NCI-H146 treated with DMSO at 0.1 percent for 48 hours (cell line): ENCODE results near the gene APC2.

Source experiments
- DNase-seq: peaks from one replicate; lab custom pipeline; 2025; ENCODE audit not compliant: unreplicated experiment; lab: John Stamatoyannopoulos, UW

The APC2 gene

GRCh38 chr19:1449467-1450442 is at the start of gene APC2:
TSS of gene APC2 (plus strand) at chr19:1450121. CDS start at chr19:1453002, 2,881 bp downstream.
- peak; percentile 66 for DNase-seq

GRCh38 chr19:1400281-1401137 is 49.4 kb upstream of the APC2 start:
- DNase-seq, result no peak

- DNase-seq, result no peak
Observed at GRCh38 chr19:1401138-1401888, 48.6 kb upstream of the APC2 start, which contains the start of gene GAMT. TSS of gene GAMT (minus strand) at chr19:1401542. CDS start at chr19:1401476, 66 bp downstream.

GRCh38 chr19:1401889-1402217 is 48.1 kb upstream of the APC2 start:
- DNase-seq, result no peak

- no peak for DNase-seq
Observed at GRCh38 chr19:1402411-1403070, 47.4 kb upstream of the APC2 start.

GRCh38 chr19:1406774-1407527 is 43.0 kb upstream of the APC2 start:
- DNase-seq, result peak; percentile 63

GRCh38 chr19:1407528-1408299 is 42.2 kb upstream of the APC2 start, which contains the start of gene DAZAP1:
TSS of gene DAZAP1 (plus strand) at chr19:1407586. CDS start at chr19:1407774, 188 bp downstream.
- no peak for DNase-seq

GRCh38 chr19:1408300-1409203 is 41.4 kb upstream of the APC2 start:
- DNase-seq, result no peak

- DNase-seq, result no peak
Observed at GRCh38 chr19:1409204-1410005, 40.5 kb upstream of the APC2 start.

- DNase-seq, result no peak
Observed at GRCh38 chr19:1410136-1410786, 39.7 kb upstream of the APC2 start.

- no peak for DNase-seq
Observed at GRCh38 chr19:1410789-1411188, 39.1 kb upstream of the APC2 start.

- no peak for DNase-seq
Observed at GRCh38 chr19:1411255-1412191, 38.4 kb upstream of the APC2 start.

GRCh38 chr19:1412323-1412923 is 37.5 kb upstream of the APC2 start:
- no peak for DNase-seq

- no peak for DNase-seq
Observed at GRCh38 chr19:1412995-1413800, 36.7 kb upstream of the APC2 start.
